Cardiac fibroblast (primary cell): ENCODE data around the gene CLDN12.

Experiments
- DNase-seq, 2 donors: peaks; one replicate each; pipeline versions ENCODE4 v3.0.0 to v3.0.0-alpha.2; 2010; ENCODE audit warnings: low read depth in 2 of 2
- H3K4me3 ChIP-seq, 2 donors: replicated peaks in 1 of 2; 1 replicate in 1 of 2; 2 replicates in 1 of 2; pipeline ENCODE4 v1.5.1; 2011; ENCODE audit warnings: low read depth in 2 of 2, low read length in 2 of 2, mild to moderate bottlenecking in 2 of 2, moderate library complexity in 1 of 2
- TF ChIP-seq, protein P1 (sequence below): IDR thresholded peaks from one replicate; pipeline ENCODE4 v1.5.1; 2011; ENCODE audit warnings: low read depth, mild to moderate bottlenecking, low read length, inconsistent platforms

Gene CLDN12

DNA sequence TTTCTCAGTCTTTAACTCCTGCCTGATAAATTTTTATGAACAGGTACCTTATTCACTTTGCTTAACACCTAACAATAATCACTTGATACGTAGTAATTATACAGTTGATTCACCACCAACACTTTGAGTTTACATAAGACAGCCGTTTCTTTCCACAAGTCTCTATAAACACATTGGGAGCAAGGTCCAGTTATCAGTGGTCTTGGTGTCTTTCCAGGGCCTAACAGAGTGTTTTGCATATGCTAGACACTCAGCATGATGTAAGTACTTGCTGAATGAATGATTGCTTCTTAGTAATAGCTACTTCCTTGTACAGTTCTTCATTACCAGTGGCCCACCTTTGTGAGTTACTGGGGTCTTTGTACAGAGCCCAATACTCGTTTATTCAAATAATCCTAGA is 6.4 kb downstream of the CLDN12 start:
- no peak for DNase-seq
- TF ChIP-seq, protein P1, sequence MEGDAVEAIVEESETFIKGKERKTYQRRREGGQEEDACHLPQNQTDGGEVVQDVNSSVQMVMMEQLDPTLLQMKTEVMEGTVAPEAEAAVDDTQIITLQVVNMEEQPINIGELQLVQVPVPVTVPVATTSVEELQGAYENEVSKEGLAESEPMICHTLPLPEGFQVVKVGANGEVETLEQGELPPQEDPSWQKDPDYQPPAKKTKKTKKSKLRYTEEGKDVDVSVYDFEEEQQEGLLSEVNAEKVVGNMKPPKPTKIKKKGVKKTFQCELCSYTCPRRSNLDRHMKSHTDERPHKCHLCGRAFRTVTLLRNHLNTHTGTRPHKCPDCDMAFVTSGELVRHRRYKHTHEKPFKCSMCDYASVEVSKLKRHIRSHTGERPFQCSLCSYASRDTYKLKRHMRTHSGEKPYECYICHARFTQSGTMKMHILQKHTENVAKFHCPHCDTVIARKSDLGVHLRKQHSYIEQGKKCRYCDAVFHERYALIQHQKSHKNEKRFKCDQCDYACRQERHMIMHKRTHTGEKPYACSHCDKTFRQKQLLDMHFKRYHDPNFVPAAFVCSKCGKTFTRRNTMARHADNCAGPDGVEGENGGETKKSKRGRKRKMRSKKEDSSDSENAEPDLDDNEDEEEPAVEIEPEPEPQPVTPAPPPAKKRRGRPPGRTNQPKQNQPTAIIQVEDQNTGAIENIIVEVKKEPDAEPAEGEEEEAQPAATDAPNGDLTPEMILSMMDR, result no peak
- H3K4me3 ChIP-seq, result no peak overlapping the region

GRCh38 chr7:90411510-90411909 is 8.2 kb downstream of the CLDN12 start:
- DNase-seq, result peak in 1 of 2 donors; percentile 45
- H3K4me3 ChIP-seq, result no peak overlapping the region
- TF ChIP-seq, protein P1, result no peak

DNA sequence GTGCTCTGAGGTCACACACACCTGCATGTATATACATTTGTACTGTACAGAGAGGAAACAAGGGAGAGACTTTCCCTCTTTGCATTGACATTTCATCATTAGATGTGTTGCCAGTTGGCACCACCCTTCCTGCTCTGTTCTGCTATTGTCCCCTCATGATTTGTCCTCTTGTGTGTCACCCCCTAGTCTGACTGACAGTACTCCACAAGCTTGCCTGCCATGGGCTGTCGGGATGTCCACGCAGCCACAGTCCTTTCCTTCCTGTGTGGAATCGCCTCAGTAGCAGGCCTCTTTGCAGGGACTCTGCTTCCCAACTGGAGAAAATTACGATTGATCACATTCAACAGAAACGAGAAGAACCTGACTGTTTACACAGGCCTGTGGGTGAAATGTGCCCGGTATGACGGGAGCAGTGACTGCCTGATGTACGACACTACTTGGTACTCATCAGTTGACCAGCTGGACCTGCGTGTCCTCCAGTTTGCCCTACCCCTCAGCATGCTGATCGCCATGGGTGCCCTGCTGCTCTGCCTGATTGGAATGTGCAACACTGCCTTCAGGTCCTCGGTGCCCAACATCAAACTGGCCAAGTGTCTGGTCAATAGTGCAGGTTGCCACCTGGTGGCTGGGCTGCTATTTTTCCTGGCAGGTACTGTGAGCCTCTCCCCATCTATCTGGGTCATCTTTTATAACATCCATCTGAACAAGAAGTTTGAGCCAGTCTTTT is 9.4 kb downstream of the CLDN12 start:
- H3K4me3 ChIP-seq, result no peak overlapping the region
- DNase-seq, result peak in 1 of 2 donors; percentile 29
- TF ChIP-seq, protein P1, result peak; percentile 31

DNA sequence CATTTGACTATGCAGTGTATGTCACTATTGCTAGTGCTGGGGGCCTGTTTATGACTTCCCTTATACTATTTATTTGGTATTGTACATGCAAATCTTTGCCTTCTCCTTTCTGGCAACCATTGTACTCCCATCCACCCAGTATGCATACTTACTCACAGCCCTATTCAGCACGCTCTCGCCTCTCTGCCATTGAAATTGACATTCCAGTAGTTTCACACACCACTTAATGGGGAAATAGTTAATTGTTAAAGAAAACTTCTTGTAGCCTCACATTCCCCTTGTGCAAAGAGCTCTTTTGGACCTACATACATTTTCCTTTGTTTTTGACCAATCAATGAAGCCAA is 9.9 kb downstream of the CLDN12 start:
- TF ChIP-seq, protein P1, result no peak
- H3K4me3 ChIP-seq, result no peak overlapping the region
- DNase-seq, result no peak

DNA sequence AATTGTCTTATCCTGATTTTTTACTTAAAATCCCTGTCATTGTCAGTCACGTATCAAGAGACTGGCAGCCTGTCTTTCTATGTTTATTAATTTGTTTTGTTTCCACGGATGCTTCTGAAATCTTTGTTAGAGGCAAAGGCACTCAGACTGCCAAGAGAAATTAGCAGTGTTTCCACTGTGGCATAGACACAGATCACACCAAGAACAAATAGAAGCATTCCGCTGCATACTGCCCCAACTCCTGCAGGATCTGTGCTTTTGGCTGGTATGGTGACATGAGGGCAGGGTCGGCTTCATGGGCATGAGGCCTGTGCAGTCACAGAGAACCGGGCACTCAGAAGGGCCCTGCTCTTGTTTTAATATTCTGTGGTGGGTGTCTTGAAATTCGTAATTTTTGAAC is 18.4 kb downstream of the CLDN12 start:
- no peak overlapping the region for H3K4me3 ChIP-seq
- TF ChIP-seq, protein P1, result no peak
- no peak for DNase-seq

DNA sequence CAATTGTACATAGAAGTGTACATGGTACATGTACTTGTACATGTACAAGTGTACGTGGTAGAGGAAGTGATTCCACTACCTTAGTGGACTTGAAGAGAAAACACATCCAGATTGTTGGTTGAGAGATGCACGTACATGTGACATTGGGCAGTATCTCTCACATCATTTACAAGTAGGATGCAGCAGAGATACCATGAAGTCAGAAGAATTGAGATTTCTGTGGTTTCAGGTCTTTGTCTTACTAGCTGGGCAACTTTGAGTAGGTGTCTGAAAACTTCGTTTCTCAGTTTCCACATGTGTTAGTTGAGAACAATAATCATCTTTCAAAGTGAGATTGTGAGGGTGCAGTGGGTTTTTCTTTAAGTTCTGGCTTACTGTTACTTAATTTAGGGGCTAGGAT is 21.5 kb downstream of the CLDN12 start:
- TF ChIP-seq, protein P1, result no peak
- no peak overlapping the region for H3K4me3 ChIP-seq
- no peak for DNase-seq

- DNase-seq, result peak in 1 of 2 donors; percentile 29
- no peak overlapping the region for H3K4me3 ChIP-seq
- TF ChIP-seq, protein P1, result no peak
These were observed 22.1 kb downstream of the CLDN12 start for GRCh38 chr7:90425376-90425775.
